Naive B cell (primary cell): Measurements from ENCODE around the gene NOP9. TPM values are rescaled to one million over a fixed set of nuclear protein-coding genes. Genes with fewer than 3 reads are reported as not detected.
A peak's percentile ranks its signal among the peaks of the same experiment; 100 is the strongest.

Source experiments
- ATAC-seq, 2 donors: fragments of 150-1000 bp; cut with Tn5 transposase; 2 replicates each; pipeline ENCODE4 v1.10.0; 2021; ENCODE audit warnings: low read depth in 2 of 2, mild to moderate bottlenecking in 2 of 2, moderate library complexity in 2 of 2
- DNase-seq: peaks from one replicate; pipeline ENCODE4 v3.0.0; 2022
- H3K27ac Mint-ChIP-seq, 6 donors: one replicate each; pipeline ENCODE4 v1.8.0; 2020 to 2022; ENCODE audit warnings: mild to moderate bottlenecking in 6 of 6, mixed read lengths in 6 of 6, moderate library complexity in 5 of 6, inconsistent platforms in 2 of 6
- H3K27me3 Mint-ChIP-seq, 3 donors: one replicate each; pipeline ENCODE4 v1.8.0; 2021 to 2022; ENCODE audit warnings: mixed read lengths in 3 of 3, mild to moderate bottlenecking in 1 of 3
- H3K36me3 Mint-ChIP-seq, 2 donors: one replicate each; pipeline ENCODE4 v1.8.0; 2020 to 2022; ENCODE audit warnings: mixed read lengths in 2 of 2, inconsistent platforms in 1 of 2, mild to moderate bottlenecking in 1 of 2
- H3K4me1 Mint-ChIP-seq, 3 donors: one replicate each; pipeline ENCODE4 v1.8.0; 2020 to 2022; ENCODE audit warnings: mixed read lengths in 3 of 3, inconsistent platforms in 1 of 3, mild to moderate bottlenecking in 1 of 3, moderate library complexity in 1 of 3
- H3K4me3 Mint-ChIP-seq, 8 donors: one replicate each; pipeline ENCODE4 v1.8.0; 2020 to 2022; ENCODE audit warnings: mild to moderate bottlenecking in 8 of 8, mixed read lengths in 8 of 8, moderate library complexity in 8 of 8, inconsistent platforms in 2 of 8
- H3K9me3 Mint-ChIP-seq, 7 donors: one replicate each; pipeline ENCODE4 v1.8.0; 2020 to 2022; ENCODE audit warnings: mixed read lengths in 7 of 7, mild to moderate bottlenecking in 5 of 7, inconsistent platforms in 2 of 7, moderate library complexity in 1 of 7
- polyA plus RNA-seq, 6 donors: library from polyadenylated mRNA; unstranded; fragments of 300-500 nt; fragmentation: Illumina TruSeq; gene quantifications; one replicate each; pipeline ENCODE4 v1.2.3, GENCODE V29; 2021; ENCODE audit warnings: low read depth in 6 of 6

Gene NOP9
- polyA plus RNA-seq, 6 donors from 2014 or later = 0.83 to 2.4 (median 1.3) TPM

- DNase-seq = no peak
- Mint-ChIP-seq H3K27me3 (no peaks in the 10 kb centered on the region), H3K36me3 (peaks cover 4 to 7% of the 10 kb centered on the region in 2 donors), H3K4me3 (no peak overlapping the region), H3K9me3 (peaks cover 0 to 8% (median 3%) of the 10 kb centered on the region in 7 donors), H3K27ac (peak overlapping the region; percentile 45 to 95 (median 90)), H3K4me1 (peaks cover 55 to 59% (median 56%) of the 10 kb centered on the region in 3 donors)
- no peak for ATAC-seq
These were observed 18.7 kb upstream of the NOP9 start for GRCh38 chr14:24280797-24281460.

GRCh38 chr14:24281636-24282035, 18.0 kb upstream of the NOP9 start:
- H3K27ac Mint-ChIP-seq = peak overlapping the region; percentile 30 to 95 (median 70)
- peaks cover 0 to 8% (median 3%) of the 10 kb centered on the region in 7 donors for H3K9me3 Mint-ChIP-seq
- no peak overlapping the region for H3K4me3 Mint-ChIP-seq
- peaks cover 4 to 7% of the 10 kb centered on the region in 2 donors for H3K36me3 Mint-ChIP-seq
- no peak for ATAC-seq
- peaks cover 53 to 58% (median 53%) of the 10 kb centered on the region in 3 donors for H3K4me1 Mint-ChIP-seq
- DNase-seq = no peak
- no peaks in the 10 kb centered on the region for H3K27me3 Mint-ChIP-seq

GRCh38 chr14:24282736-24283135, 16.9 kb upstream of the NOP9 start:
- Mint-ChIP-seq H3K4me3 (no peak overlapping the region), H3K4me1 (peaks cover 42 to 47% (median 45%) of the 10 kb centered on the region in 3 donors), H3K27ac (peak overlapping the region in 1 of 6 donors; percentile 95), H3K36me3 (peaks cover 4 to 7% of the 10 kb centered on the region in 2 donors), H3K27me3 (no peaks in the 10 kb centered on the region), H3K9me3 (peaks cover 0 to 8% (median 3%) of the 10 kb centered on the region in 7 donors)
- no peak for DNase-seq
- no peak for ATAC-seq

- H3K27ac Mint-ChIP-seq = peak overlapping the region in 3 of 6 donors; percentile 24 to 95 (median 47)
- H3K36me3 Mint-ChIP-seq = no peaks in the 10 kb centered on the region
- no peak for DNase-seq
- no peak overlapping the region for H3K4me3 Mint-ChIP-seq
- H3K27me3 Mint-ChIP-seq = no peaks in the 10 kb centered on the region
- ATAC-seq = no peak
- H3K4me1 Mint-ChIP-seq = peaks cover 30 to 41% (median 36%) of the 10 kb centered on the region in 3 donors
- no peaks in the 10 kb centered on the region for H3K9me3 Mint-ChIP-seq
These were observed 15.7 kb upstream of the NOP9 start for GRCh38 chr14:24283796-24284460.

- Mint-ChIP-seq H3K9me3 (no peaks in the 10 kb centered on the region), H3K27me3 (no peaks in the 10 kb centered on the region), H3K36me3 (no peaks in the 10 kb centered on the region), H3K4me1 (peaks cover 28 to 37% (median 30%) of the 10 kb centered on the region in 3 donors), H3K27ac (peak overlapping the region in 1 of 6 donors; percentile 95), H3K4me3 (peak overlapping the region in 1 of 8 donors; percentile 33)
- DNase-seq = no peak
- ATAC-seq = no peak
These were observed 15.1 kb upstream of the NOP9 start for GRCh38 chr14:24284501-24285035.

GRCh38 chr14:24285351-24285750, 14.3 kb upstream of the NOP9 start:
- H3K4me3 Mint-ChIP-seq = no peak overlapping the region
- peak overlapping the region in 1 of 6 donors; percentile 11 for H3K27ac Mint-ChIP-seq
- DNase-seq (no peak), ATAC-seq (no peak)
- no peaks in the 10 kb centered on the region for H3K9me3 Mint-ChIP-seq
- peaks cover 22 to 36% (median 28%) of the 10 kb centered on the region in 3 donors for H3K4me1 Mint-ChIP-seq
- peaks cover 2% of the 10 kb centered on the region in 2 donors for H3K36me3 Mint-ChIP-seq
- H3K27me3 Mint-ChIP-seq = no peaks in the 10 kb centered on the region

GRCh38 chr14:24286996-24287395, 12.7 kb upstream of the NOP9 start:
- no peak overlapping the region for H3K27ac Mint-ChIP-seq
- H3K4me3 Mint-ChIP-seq = no peak overlapping the region
- H3K27me3 Mint-ChIP-seq = no peaks in the 10 kb centered on the region
- ATAC-seq (no peak), DNase-seq (no peak)
- H3K4me1 Mint-ChIP-seq = peaks cover 17 to 30% (median 20%) of the 10 kb centered on the region in 3 donors
- H3K9me3 Mint-ChIP-seq = no peaks in the 10 kb centered on the region
- H3K36me3 Mint-ChIP-seq = peaks cover 13 to 15% of the 10 kb centered on the region in 2 donors

- Mint-ChIP-seq H3K27me3 (no peaks in the 10 kb centered on the region), H3K27ac (peak overlapping the region in 2 of 6 donors; percentile 20 to 42), H3K9me3 (no peaks in the 10 kb centered on the region), H3K36me3 (peaks cover 13 to 21% of the 10 kb centered on the region in 2 donors), H3K4me3 (no peak overlapping the region), H3K4me1 (peaks cover 13 to 22% (median 16%) of the 10 kb centered on the region in 3 donors)
- DNase-seq (peak; percentile 29), ATAC-seq (peak; percentile 56 to 90)
These were observed 9.9 kb upstream of the NOP9 start for GRCh38 chr14:24289649-24290280.

- Mint-ChIP-seq H3K27me3 (no peaks in the 10 kb centered on the region), H3K27ac (peak overlapping the region in 3 of 6 donors; percentile 59 to 86 (median 84)), H3K9me3 (no peaks in the 10 kb centered on the region), H3K36me3 (peaks cover 18 to 21% of the 10 kb centered on the region in 2 donors), H3K4me1 (peaks cover 13 to 22% (median 16%) of the 10 kb centered on the region in 3 donors), H3K4me3 (no peak overlapping the region)
- DNase-seq (no peak), ATAC-seq (no peak)
These were observed 8.9 kb upstream of the NOP9 start for GRCh38 chr14:24290746-24291145.

- Mint-ChIP-seq H3K27ac (peak overlapping the region in 1 of 6 donors; percentile 68), H3K36me3 (peaks cover 18 to 29% of the 10 kb centered on the region in 2 donors), H3K4me1 (peaks cover 21 to 29% (median 22%) of the 10 kb centered on the region in 3 donors), H3K9me3 (no peaks in the 10 kb centered on the region), H3K4me3 (no peak overlapping the region), H3K27me3 (no peaks in the 10 kb centered on the region)
- ATAC-seq (no peak), DNase-seq (no peak)
These were observed 8.1 kb upstream of the NOP9 start for GRCh38 chr14:24291446-24292117.

GRCh38 chr14:24292118-24292807, 7.4 kb upstream of the NOP9 start:
- Mint-ChIP-seq H3K36me3 (peaks cover 18 to 32% of the 10 kb centered on the region in 2 donors), H3K27me3 (no peaks in the 10 kb centered on the region), H3K9me3 (no peaks in the 10 kb centered on the region), H3K27ac (no peak overlapping the region), H3K4me3 (no peak overlapping the region), H3K4me1 (peaks cover 27 to 36% (median 29%) of the 10 kb centered on the region in 3 donors)
- ATAC-seq (no peak), DNase-seq (no peak)

- DNase-seq (no peak), ATAC-seq (no peak)
- H3K27me3 Mint-ChIP-seq = no peaks in the 10 kb centered on the region
- peaks cover 18 to 32% of the 10 kb centered on the region in 2 donors for H3K36me3 Mint-ChIP-seq
- no peak overlapping the region for H3K4me3 Mint-ChIP-seq
- H3K9me3 Mint-ChIP-seq = no peaks in the 10 kb centered on the region
- H3K27ac Mint-ChIP-seq = peak overlapping the region in 1 of 6 donors; percentile 8
- peaks cover 30 to 40% (median 37%) of the 10 kb centered on the region in 3 donors for H3K4me1 Mint-ChIP-seq
These were observed 6.1 kb upstream of the NOP9 start for GRCh38 chr14:24293525-24293924.
